GM12878 (cell line): ENCODE data around the gene ITK. TPM values are rescaled to one million over a fixed set of nuclear protein-coding genes. Genes with fewer than 3 reads are reported as not detected.

Experiments
- ATAC-seq: fragments of 200-7000 bp; cut with Tn5 transposase; 3 replicates; pipeline ENCODE4 v1.9.1; 2020; ENCODE audit warnings: mild to moderate bottlenecking, moderate library complexity
- BruUV-seq: library from RNA; stranded (reverse); fragments of 400-500 nt; replicated peaks from 2 replicates; lab custom pipeline; 2021; lab: Mats Ljungman, UMichigan
- CTCF ChIA-PET: fragments of 300-600 bp; sonication (Branson Sonifier 250); formaldehyde crosslinking; extraction: SDS; loops from one replicate; lab custom pipeline; 2021; ENCODE audit warnings: inconsistent platforms; lab: Yijun Ruan, JAX
- POLR2A ChIA-PET: fragments of 350-600 bp; formaldehyde crosslinking; extraction: SDS; loops from one replicate; lab custom pipeline; 2021; ENCODE audit warnings: inconsistent platforms; lab: Charles Lee
- RAD21 ChIA-PET: fragments of 300-600 bp; sonication (Branson Sonifier 250); formaldehyde crosslinking; loops from one replicate; lab custom pipeline; 2023; ENCODE audit warnings: antibody characterized with exemption; ENCODE audit not compliant: unreplicated experiment; lab: Charles Lee
- SMC1A ChIA-PET: fragments of 300-600 bp; sonication (Branson Sonifier 250); formaldehyde crosslinking; loops from one replicate; lab custom pipeline; 2023; ENCODE audit not compliant: unreplicated experiment, uncharacterized antibody; lab: Charles Lee
- DNase-seq: peaks from one replicate; pipeline ENCODE4 v3.0.0-alpha.2; 2011; ENCODE audit warnings: low read depth, low spot score
- FAIRE-seq: peaks from 3 replicates; lab custom pipeline; 2011; peaks lifted over from hg19 to GRCh38; lab: Jason Lieb, UNC
- H2AFZ ChIP-seq: 2 replicates; pipeline ENCODE4 v1.6.0; 2011; ENCODE audit warnings: low read depth, low read length, control low read depth; ENCODE audit not compliant: control insufficient read depth
- H3K27ac ChIP-seq: 2 replicates; pipeline ENCODE4 v1.5.1; 2011; ENCODE audit warnings: control low read depth; ENCODE audit not compliant: control insufficient read depth, insufficient read depth
- H3K27me3 ChIP-seq, 2 experiments: replicated peaks in 1 of 2; 2 replicates each; pipeline versions ENCODE4 v1.6.0 to v1.6.1; 2011; ENCODE audit warnings: low read length in 1 of 2; ENCODE audit not compliant: control insufficient read depth in 2 of 2, insufficient read depth in 2 of 2
- H3K36me3 ChIP-seq, 2 experiments: 2 replicates each; pipeline ENCODE4 v1.5.1; 2011; ENCODE audit warnings: low read length in 1 of 2; ENCODE audit not compliant: control insufficient read depth in 2 of 2, insufficient read depth in 2 of 2
- H3K4me1 ChIP-seq: 2 replicates; pipeline ENCODE4 v1.6.1; 2011; ENCODE audit warnings: mild to moderate bottlenecking, low read length, moderate library complexity, mixed read lengths; ENCODE audit not compliant: control insufficient read depth, insufficient read depth
- H3K4me2 ChIP-seq: 2 replicates; pipeline ENCODE4 v1.6.0; 2011; ENCODE audit warnings: control low read depth; ENCODE audit not compliant: control insufficient read depth, insufficient read depth
- H3K4me3 ChIP-seq: fragments of 200-600 bp; sonication (generic); 2 replicates; pipeline ENCODE4 v1.5.1; 2016
- H3K79me2 ChIP-seq: 2 replicates; pipeline ENCODE4 v1.6.0; 2011; ENCODE audit warnings: low read length; ENCODE audit not compliant: control insufficient read depth, insufficient read depth
- H3K9ac ChIP-seq: 2 replicates; pipeline ENCODE4 v1.8.0; 2011; ENCODE audit warnings: low read length, control low read depth, mixed read lengths; ENCODE audit not compliant: control insufficient read depth, insufficient read depth
- H3K9me3 ChIP-seq: replicated peaks from 3 replicates; pipeline ENCODE4 v1.5.1; 2011; ENCODE audit warnings: mild to moderate bottlenecking, low read length; ENCODE audit not compliant: control insufficient read depth, insufficient read depth
- H4K20me1 ChIP-seq: 2 replicates; pipeline ENCODE4 v1.6.0; 2011; ENCODE audit not compliant: control insufficient read depth, insufficient read depth
- BMI1 ChIP-seq: fragments of 450-650 bp; IDR thresholded peaks from 2 replicates; pipeline ENCODE4 v1.6.1; 2016; ENCODE audit warnings: mild to moderate bottlenecking, moderate library complexity, borderline replicate concordance
- CBX3 ChIP-seq: fragments of 200-600 bp; sonication (generic); IDR thresholded peaks from 2 replicates; pipeline ENCODE4 v1.6.1; 2016; ENCODE audit warnings: low read depth, borderline replicate concordance
- CREB1 ChIP-seq: IDR thresholded peaks from 2 replicates; pipeline ENCODE4 v1.6.1; 2012; ENCODE audit warnings: low read depth, mild to moderate bottlenecking, inconsistent platforms
- E2F8 ChIP-seq: fragments of 450-650 bp; IDR thresholded peaks from 2 replicates; pipeline ENCODE4 v1.6.1; 2018; ENCODE audit warnings: mild to moderate bottlenecking, low read depth, moderate library complexity; ENCODE audit not compliant: partially characterized antibody
- ESRRA ChIP-seq: IDR thresholded peaks from 2 replicates; pipeline ENCODE4 v1.6.1; 2012; ENCODE audit warnings: mild to moderate bottlenecking, low read length, improper control_type of control experiment
- FOXM1 ChIP-seq: IDR thresholded peaks from 2 replicates; pipeline ENCODE4 v1.6.1; 2012; ENCODE audit warnings: low read depth, mild to moderate bottlenecking, inconsistent platforms, low read length, moderate library complexity
- HCFC1 ChIP-seq: fragments of 150-350 bp; IDR thresholded peaks from 2 replicates; pipeline ENCODE4 v1.6.1; 2014; ENCODE audit warnings: low read length
- IKZF2 ChIP-seq, 2 experiments: fragments of 450-650 bp; IDR thresholded peaks; 2 replicates each; pipeline ENCODE4 v1.6.1; 2017; ENCODE audit warnings: mild to moderate bottlenecking in 2 of 2, moderate library complexity in 2 of 2
- SMAD5 ChIP-seq: IDR thresholded peaks from 2 replicates; pipeline ENCODE4 v1.6.1; 2016; ENCODE audit warnings: antibody characterized with exemption, low read depth
- SUPT20H ChIP-seq: IDR thresholded peaks from 2 replicates; pipeline ENCODE4 v1.6.1; 2011; ENCODE audit warnings: low read depth, mild to moderate bottlenecking, low read length, moderate library complexity, borderline replicate concordance; ENCODE audit not compliant: control insufficient read depth
- ZBED1 ChIP-seq: IDR thresholded peaks from 2 replicates; pipeline ENCODE4 v1.6.1; 2016; ENCODE audit warnings: borderline replicate concordance
- whole genome bisulfite sequencing: methylation state at CpG from one replicate; pipeline ENCODE4 v1.1.6; 2016; ENCODE audit warnings: low lambda C conversion rate; ENCODE audit not compliant: insufficient replicate concordance, insufficient coverage; ENCODE audit errors: missing lambda C conversion rate; 5-methylcytosine and 5-hydroxymethylcytosine counted together
- in situ Hi-C: fragments of 300-500 bp; cut with MboI; formaldehyde crosslinking; loops from 9 replicates; pipeline ENCODE4 v1.14.3; 2018; ENCODE audit warnings: mixed read lengths
- intact Hi-C: fragments of 100-400 bp; cut with micrococcal nuclease; formaldehyde crosslinking; loops from one replicate; pipeline ENCODE4 v1.14.2; 2022; ENCODE audit not compliant: unreplicated experiment
- polyA plus RNA-seq, 11 experiments: library from polyadenylated mRNA; depleted of rRNA in 4 of 11; unstranded in 6 of 11; stranded (reverse) in 5 of 11; fragments of >200 nt; fragmentation: Nextera tagmentation in 4 of 11; fragmentation: Illumina TruSeq in 1 of 11; extraction: Ambion mirVana in 4 of 11; extraction: Trizol in 1 of 11; gene quantifications; 1 replicate in 1 of 11; 2 replicates in 10 of 11; pipeline versions ENCODE4 v1.2.1 to v1.2.3, GENCODE V29; 2011 to 2016; ENCODE audit warnings: inconsistent platforms in 2 of 11, missing spikeins in 2 of 11, low read depth in 1 of 11
- total RNA-seq, 4 experiments: library from RNA; depleted of rRNA in 3 of 4; stranded (reverse); fragments of >200 nt in 3 of 4; fragmentation: Illumina TruSeq in 1 of 4; extraction: Trizol in 1 of 4; gene quantifications; 2 replicates each; pipeline versions ENCODE4 v1.2.1 to v1.2.3, GENCODE V29; 2013 to 2021
- TF ChIP-seq, protein P1 (sequence below): IDR thresholded peaks from 2 replicates; pipeline ENCODE4 v1.6.1; 2012; ENCODE audit warnings: low read depth, low read length, improper control_type of control experiment

Gene ITK
- total and polyA plus RNA-seq, 10 of the 15 experiments (the other 5 are each of a cell fraction or from before 2014, with no cell fraction given): 0.05 to 2.4 (median 0.76) TPM

DNA sequence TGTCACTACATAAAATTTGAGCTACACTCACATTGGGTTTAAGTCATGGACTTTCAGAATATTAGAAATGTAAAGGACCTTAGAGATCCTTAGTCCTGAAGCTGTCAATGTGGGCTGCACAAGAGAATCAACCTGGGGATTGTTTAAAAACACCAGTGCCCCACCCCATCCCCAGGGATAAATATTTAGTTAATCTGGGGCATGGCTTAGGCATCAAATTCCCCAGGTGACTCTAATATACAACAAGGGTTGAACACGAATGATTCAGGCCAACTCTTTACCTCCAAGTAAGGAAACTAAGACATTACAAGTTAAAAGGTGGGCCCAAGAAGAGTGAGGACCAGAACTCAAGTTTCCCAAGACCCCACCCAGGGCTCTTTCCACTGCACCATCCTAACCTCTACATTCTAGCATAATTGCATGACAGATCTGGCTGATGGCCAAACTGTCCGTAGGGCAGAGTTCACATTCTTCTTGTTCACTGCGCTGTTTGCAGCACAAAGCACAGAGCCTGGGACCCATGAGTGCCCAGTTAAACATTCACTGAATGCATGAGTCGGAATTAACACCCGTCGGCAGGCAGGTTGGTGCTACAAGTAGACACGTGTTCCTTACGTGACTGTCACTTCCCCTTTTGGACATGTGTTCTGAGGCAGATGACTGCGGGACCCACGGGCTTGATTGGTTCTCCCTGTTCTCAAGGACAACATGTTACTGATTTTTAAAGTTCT is 110.5 kb downstream of the ITK start (continued):
- TF ChIP-seq SMAD5 (no peak), CREB1 (peak; percentile 41; the same call in 1 of the 2 replicates), ESRRA (no peak), BMI1 (no peak), CBX3 (no peak)
- TF ChIP-seq, protein P1, sequence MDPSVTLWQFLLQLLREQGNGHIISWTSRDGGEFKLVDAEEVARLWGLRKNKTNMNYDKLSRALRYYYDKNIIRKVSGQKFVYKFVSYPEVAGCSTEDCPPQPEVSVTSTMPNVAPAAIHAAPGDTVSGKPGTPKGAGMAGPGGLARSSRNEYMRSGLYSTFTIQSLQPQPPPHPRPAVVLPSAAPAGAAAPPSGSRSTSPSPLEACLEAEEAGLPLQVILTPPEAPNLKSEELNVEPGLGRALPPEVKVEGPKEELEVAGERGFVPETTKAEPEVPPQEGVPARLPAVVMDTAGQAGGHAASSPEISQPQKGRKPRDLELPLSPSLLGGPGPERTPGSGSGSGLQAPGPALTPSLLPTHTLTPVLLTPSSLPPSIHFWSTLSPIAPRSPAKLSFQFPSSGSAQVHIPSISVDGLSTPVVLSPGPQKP: no peak
- TF ChIP-seq, all 136 proteins: peak for 15

- no peak for ATAC-seq
- ChIA-PET RAD21 (no interaction called here), CTCF (interaction anchor here (0.6 to 4.1 kb wide), 4 partner anchors 29 to 145 kb away, joined by 3 to 27 read pairs (median 4); no protein-coding TSS in a partner anchor)
Observed at GRCh38 chr5:157292599-157292998, 112.0 kb downstream of the ITK start.

More at GRCh38 chr5:157292599-157292998, 112.0 kb downstream of the ITK start:
- FAIRE-seq (peak; percentile 66), DNase-seq (no peak)
- in situ Hi-C loops (no loop called here), intact Hi-C loops (loop anchor here (5.0 kb wide), 1 partner anchor 40 kb away; no protein-coding TSS in a partner anchor)
- TF ChIP-seq HCFC1: no peak
- no peak for TF ChIP-seq E2F8
- TF ChIP-seq IKZF2 (IDR thresholded peaks at IDR 0.05): no peak
- no peak for TF ChIP-seq FOXM1
- no peak for TF ChIP-seq CREB1
- TF ChIP-seq ZBED1: no peak
- no peak for TF ChIP-seq SUPT20H
- SMC1A ChIA-PET: interaction anchor here (1.5 kb wide), 1 partner anchor 39 kb away, joined by 13 read pairs; no protein-coding TSS in a partner anchor
- Histone ChIP-seq H3K9ac (no peak overlapping the region), H4K20me1 (no peaks in the 10 kb centered on the region), H3K79me2 (no peaks in the 10 kb centered on the region; the same call in 1 of the 2 replicates), H3K9me3 (no peaks in the 10 kb centered on the region), H2AFZ (no peak overlapping the region), H3K4me2 (no peak overlapping the region), H3K27ac (no peak overlapping the region), H3K36me3 (peaks cover 10 to 22% of the 10 kb centered on the region in 2 experiments), H3K4me1 (peaks cover 4% of the 10 kb centered on the region), H3K4me3 (no peak overlapping the region), H3K27me3 (no peaks in the 10 kb centered on the region)
- 82% methylated on average over 3 of the region's 3 CpGs for WGBS
- POLR2A ChIA-PET: no interaction called here
- BruUV-seq: no TSS peak
